DMS153 (cell line): ENCODE results near the gene NEUROD2.
A peak's percentile ranks its signal among the peaks of the same experiment; 100 is the strongest.
"Not testable (repeated sequence)": the region's sequence is repeated elsewhere in the genome, so short reads cannot be mapped to it uniquely, and the experiment has no call there.

Source experiments
- DNase-seq: peaks from one replicate; lab custom pipeline; 2025; lab: John Stamatoyannopoulos, UW

The NEUROD2 gene

GRCh38 chr17:39601758-39602532 is 5.8 kb downstream of the NEUROD2 start:
- no peak for DNase-seq

DNA sequence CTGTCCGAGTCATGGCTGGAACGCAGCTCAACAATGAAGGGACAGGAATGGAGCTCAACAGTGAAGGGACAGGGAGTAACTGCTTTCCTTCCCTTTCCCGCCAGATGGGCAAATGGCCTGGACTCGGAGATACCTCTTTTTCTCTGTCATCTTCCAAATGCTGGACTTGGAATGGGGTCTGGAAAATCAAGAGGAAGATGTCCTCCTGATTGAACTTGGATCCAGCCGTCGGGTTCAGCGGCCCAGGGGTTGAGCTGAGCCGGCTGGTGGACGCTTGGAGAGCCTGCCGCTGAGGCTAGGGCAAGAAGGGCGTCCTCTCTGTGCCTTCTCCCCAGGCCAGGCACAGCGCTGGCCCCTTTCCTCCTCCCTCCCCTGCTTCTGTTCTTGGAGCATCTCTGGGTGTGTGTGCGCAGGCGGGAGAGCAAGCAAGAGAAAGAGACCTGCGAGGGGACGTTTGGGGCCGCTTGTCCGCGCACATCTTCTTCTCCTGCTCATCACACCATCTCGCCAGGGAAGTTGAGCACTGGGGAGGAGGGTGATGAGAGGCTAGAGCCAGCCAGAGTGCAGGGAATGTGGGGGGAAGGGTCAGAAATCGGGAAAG is 6.6 kb downstream of the NEUROD2 start:
- DNase-seq: no peak

DNA sequence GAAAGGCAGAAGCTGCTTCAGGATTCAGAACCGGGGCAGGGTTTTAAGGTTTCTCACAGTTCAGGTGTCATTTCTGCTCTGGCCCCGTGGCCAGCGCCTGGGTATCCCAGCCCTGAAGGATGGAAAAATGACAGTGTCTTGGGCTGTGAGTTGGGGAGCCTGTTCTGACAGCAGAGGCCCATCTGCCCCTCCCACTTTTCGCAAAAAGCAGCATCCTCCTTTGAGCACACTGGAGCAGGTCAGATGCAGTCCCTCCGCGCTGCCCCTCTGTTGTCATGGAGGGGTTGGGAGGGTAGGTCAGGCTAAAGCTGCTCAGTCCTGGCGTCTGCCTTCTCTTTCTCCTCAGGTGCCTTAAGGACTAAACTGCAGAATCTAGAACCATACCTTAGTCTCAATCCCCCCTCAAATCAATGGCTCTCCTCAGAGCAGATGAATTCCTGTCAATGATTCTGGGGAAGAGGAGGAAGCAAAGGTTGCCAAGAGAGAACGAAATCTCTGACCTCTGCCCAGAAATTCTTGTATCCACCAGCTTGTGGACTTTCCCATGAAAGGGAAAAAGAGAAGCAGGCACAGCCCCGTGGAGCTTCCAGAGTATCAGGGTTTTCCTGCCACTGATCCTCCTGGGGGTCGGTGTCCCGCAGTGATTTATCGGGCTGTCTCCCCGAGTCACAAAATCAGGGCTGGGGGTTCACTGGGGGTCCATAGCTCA is 7.3 kb downstream of the NEUROD2 start:
- no peak for DNase-seq

GRCh38 chr17:39599665-39600231 is 8.0 kb downstream of the NEUROD2 start:
- DNase-seq: no peak

GRCh38 chr17:39599004-39599664 is 8.6 kb downstream of the NEUROD2 start:
- no peak for DNase-seq

DNA sequence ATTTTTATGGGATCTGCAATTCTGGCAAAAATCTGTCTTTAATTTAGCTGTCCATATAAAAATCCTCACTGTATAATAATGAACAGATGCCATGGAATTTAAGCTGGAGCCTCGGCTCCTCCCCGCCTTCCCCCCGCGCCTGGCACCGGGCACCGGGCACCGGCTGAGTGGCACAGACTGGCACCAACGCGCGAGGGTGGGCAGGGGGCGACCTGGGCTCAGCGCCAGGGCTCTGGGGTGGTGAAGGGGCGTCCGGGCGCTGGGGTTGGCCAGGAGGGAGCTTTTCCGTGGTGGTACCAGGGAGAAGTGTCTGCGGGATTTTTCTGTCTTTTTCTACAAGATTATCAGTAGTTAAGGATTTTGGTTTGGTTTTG is 9.1 kb downstream of the NEUROD2 start:
- no peak for DNase-seq

GRCh38 chr17:39598047-39598481 is 9.7 kb downstream of the NEUROD2 start:
- no peak for DNase-seq

GRCh38 chr17:39597372-39598046 is 10.2 kb downstream of the NEUROD2 start:
- no peak for DNase-seq

DNA sequence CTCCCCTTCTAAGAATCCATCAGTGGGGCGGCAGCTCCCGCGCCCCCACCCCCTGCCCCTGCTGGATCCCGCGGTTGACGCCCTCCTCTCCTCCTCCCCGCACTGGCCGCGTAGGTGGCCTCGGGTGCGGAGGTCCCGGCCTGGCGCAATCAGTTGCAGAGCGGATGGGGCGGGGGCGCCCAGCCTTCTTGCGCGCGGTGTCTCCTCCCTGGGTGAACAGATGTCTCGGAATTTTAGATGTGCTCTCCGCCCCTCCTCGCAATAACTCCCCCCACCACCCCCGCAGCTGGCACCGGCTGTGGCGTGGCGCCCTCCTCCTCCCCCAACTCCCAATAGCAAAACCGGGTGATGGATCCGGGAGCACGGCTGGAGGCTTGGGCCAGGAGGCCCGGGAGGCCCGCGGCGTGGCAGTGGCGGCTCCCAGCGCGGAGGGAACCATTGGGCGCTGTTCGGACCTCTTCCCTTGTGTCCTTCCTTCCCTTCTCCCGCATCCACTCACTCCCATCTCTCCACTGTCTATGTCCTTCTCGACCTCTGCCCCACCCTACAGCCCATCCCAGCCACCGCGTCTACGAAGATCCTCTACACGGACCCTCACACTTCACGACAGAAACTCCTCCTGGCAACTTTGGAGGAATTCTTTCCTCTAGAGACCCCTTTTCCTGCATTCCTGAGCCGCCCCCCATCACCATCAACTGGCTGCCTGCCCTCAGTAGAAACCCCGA is 11.0 kb downstream of the NEUROD2 start:
- no peak for DNase-seq

GRCh38 chr17:39595928-39596510 is 11.7 kb downstream of the NEUROD2 start:
- no peak for DNase-seq

DNA sequence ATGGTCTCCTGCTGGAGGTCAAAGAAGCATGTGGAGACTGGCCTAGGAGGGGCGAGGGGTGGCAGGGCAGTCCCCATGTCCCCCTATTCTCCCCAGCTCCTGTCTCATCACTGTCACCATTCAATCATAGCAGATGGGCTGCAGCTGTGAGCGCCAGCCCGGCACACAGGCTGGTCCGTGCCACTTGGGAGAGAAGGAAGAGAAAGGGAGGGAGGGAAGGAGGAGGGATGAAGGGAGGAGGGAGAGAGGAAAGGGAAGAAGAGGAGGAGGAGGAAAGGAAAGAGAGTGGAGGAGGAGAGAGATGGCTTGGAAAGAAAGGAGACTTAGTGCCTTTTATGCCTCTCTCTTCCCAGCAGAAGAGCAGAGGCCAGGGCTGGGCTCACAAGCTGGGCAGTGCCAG is 12.4 kb downstream of the NEUROD2 start:
- DNase-seq: no peak

- no peak for DNase-seq
These were observed 14.3 kb downstream of the NEUROD2 start for GRCh38 chr17:39593371-39593770.

- peak; percentile 76 for DNase-seq
These were observed 15.5 kb downstream of the NEUROD2 start for GRCh38 chr17:39591958-39592954.

DNA sequence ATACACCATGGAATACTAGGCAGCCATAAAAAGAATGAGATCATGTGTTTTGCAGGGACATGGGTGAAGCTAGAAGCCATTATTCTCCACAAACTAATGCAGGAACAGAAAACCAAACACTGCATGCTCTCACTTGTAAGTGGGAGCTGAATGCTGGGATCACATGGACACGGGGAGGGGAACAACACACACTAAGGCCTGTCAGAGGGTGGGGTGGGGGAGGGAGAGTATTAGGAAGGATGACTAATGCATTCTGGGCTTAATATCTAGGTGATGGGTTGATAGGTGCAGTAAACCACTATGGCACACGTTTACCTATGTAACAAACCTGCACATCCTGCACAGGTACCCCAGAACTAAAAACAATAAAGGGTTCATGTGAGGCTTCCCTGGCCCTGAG is 17.5 kb downstream of the NEUROD2 start:
- not testable (repeated sequence) for DNase-seq

GRCh38 chr17:39582658-39583057 is 25.1 kb downstream of the NEUROD2 start:
- no peak for DNase-seq

- no peak for DNase-seq
These were observed 26.0 kb downstream of the NEUROD2 start for GRCh38 chr17:39581759-39582085.

- DNase-seq: no peak
These were observed 26.5 kb downstream of the NEUROD2 start for GRCh38 chr17:39581071-39581758.

DNA sequence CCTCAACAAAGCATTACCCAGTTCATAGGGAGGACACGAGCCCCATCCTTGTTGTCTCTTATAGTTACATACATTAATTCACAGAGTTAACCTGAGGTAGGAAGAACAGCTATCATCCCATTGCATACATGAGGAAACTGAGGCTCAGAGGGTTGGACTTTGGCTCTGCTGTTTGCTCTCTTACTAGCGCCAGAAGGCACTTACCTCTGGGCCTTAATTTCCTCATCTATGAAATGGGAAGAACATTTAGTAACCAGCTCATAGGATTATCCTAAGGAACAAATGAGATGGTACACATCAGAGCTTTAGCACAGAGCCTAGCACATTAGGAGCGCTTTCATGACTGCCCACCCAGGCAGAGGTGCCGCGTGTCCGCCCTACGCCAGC is 27.6 kb downstream of the NEUROD2 start:
- DNase-seq: no peak
